Upper lobe of right lung (tissue), 1 donor: ENCODE measurements around the gene GLT1D1. TPM values are rescaled to one million over a fixed set of nuclear protein-coding genes. Genes with fewer than 3 reads are reported as not detected.
"Not testable (repeated sequence)": the region's sequence is repeated elsewhere in the genome, so short reads cannot be mapped to it uniquely, and the experiment has no call there.

Experiments
- ATAC-seq: fragments of 200-7000 bp; cut with Tn5 transposase; one replicate; pipeline ENCODE4 v1.9.1; 2020; ENCODE audit warnings: mild to moderate bottlenecking, moderate library complexity
- DNase-seq: peaks from one replicate; pipeline ENCODE4 v3.0.0-alpha.2; 2020
- H3K27ac ChIP-seq: fragments of 200-600 bp; one replicate; pipeline ENCODE4 v1.8.0; 2022
- H3K27me3 ChIP-seq: fragments of 200-600 bp; one replicate; pipeline ENCODE4 v1.8.0; 2022; ENCODE audit warnings: mild to moderate bottlenecking
- H3K36me3 ChIP-seq: fragments of 200-600 bp; one replicate; pipeline ENCODE4 v1.8.0; 2022
- H3K4me1 ChIP-seq: fragments of 200-600 bp; one replicate; pipeline ENCODE4 v1.8.0; 2022
- H3K4me3 ChIP-seq: fragments of 200-600 bp; one replicate; pipeline ENCODE4 v1.8.0; 2022; ENCODE audit warnings: mild to moderate bottlenecking
- H3K9me3 ChIP-seq: fragments of 200-600 bp; one replicate; pipeline ENCODE4 v1.8.0; 2022
- CTCF ChIP-seq: fragments of 200-600 bp; IDR thresholded peaks from one replicate; pipeline ENCODE4 v1.8.0; 2022; ENCODE audit warnings: antibody characterized with exemption
- intact Hi-C: fragments of 100-400 bp; cut with DNase I; formaldehyde crosslinking; loops from one replicate; pipeline ENCODE4 v1.11.0; 2022
- total RNA-seq: library from RNA; stranded (reverse); fragmentation: NEBNext Ultra II Directional; extraction: Animal tissue kit (Norgen Biotek cat#: 25700); gene quantifications from one replicate; pipeline ENCODE4 v1.2.1, GENCODE V29; 2021
- donor health status: DM: no; HTN: yes; CAD: no; lungs with severe emphysema.

The GLT1D1 gene
- total RNA-seq, 1 donor from 2014 or later: 3.5 TPM

GRCh38 chr12:128833418-128833817 lies 19.9 kb upstream of the GLT1D1 start:
- intact Hi-C loops: no loop called here
- Histone ChIP-seq H3K27me3 (no peaks in the 10 kb centered on the region), H3K4me1 (no peaks in the 10 kb centered on the region), H3K9me3 (no peaks in the 10 kb centered on the region), H3K27ac (no peak overlapping the region), H3K4me3 (no peak overlapping the region), H3K36me3 (no peaks in the 10 kb centered on the region)
- no peak for DNase-seq
- no peak for TF ChIP-seq CTCF
- no peak for ATAC-seq

- not testable (repeated sequence) for DNase-seq, ATAC-seq
Measured at GRCh38 chr12:128839885-128840284, 13.4 kb upstream of the GLT1D1 start.

GRCh38 chr12:128840862-128841468 lies 12.3 kb upstream of the GLT1D1 start:
- no peak overlapping the region for H3K27ac ChIP-seq
- H3K4me1 ChIP-seq: no peaks in the 10 kb centered on the region
- ATAC-seq (no peak), DNase-seq (no peak)
- intact Hi-C loops: no loop called here
- H3K36me3 ChIP-seq: no peaks in the 10 kb centered on the region
- no peaks in the 10 kb centered on the region for H3K9me3 ChIP-seq
- H3K27me3 ChIP-seq: no peaks in the 10 kb centered on the region
- TF ChIP-seq CTCF: no peak
- H3K4me3 ChIP-seq: no peak overlapping the region

More at GRCh38 chr12:128839885-128840284, 13.4 kb upstream of the GLT1D1 start:
- H3K27ac ChIP-seq, H3K9me3 ChIP-seq, H3K36me3 ChIP-seq, H3K4me3 ChIP-seq, H3K4me1 ChIP-seq, H3K27me3 ChIP-seq, intact Hi-C loops: not testable (repeated sequence)

- H3K27ac ChIP-seq: no peak overlapping the region
- no peaks in the 10 kb centered on the region for H3K4me1 ChIP-seq
- DNase-seq (no peak), ATAC-seq (no peak)
- no peaks in the 10 kb centered on the region for H3K27me3 ChIP-seq
- no peak overlapping the region for H3K4me3 ChIP-seq
- no peak for TF ChIP-seq CTCF
- intact Hi-C loops: no loop called here
- no peaks in the 10 kb centered on the region for H3K36me3 ChIP-seq
- no peaks in the 10 kb centered on the region for H3K9me3 ChIP-seq
Measured at GRCh38 chr12:128842579-128842978, 10.7 kb upstream of the GLT1D1 start.

GRCh38 chr12:128843538-128843937 lies 9.7 kb upstream of the GLT1D1 start:
- Histone ChIP-seq H3K36me3 (no peaks in the 10 kb centered on the region), H3K9me3 (no peaks in the 10 kb centered on the region), H3K27ac (no peak overlapping the region), H3K4me3 (no peak overlapping the region), H3K27me3 (no peaks in the 10 kb centered on the region), H3K4me1 (no peaks in the 10 kb centered on the region)
- DNase-seq (no peak), ATAC-seq (peak; percentile 59)
- TF ChIP-seq CTCF: no peak
- intact Hi-C loops: no loop called here

GRCh38 chr12:128844031-128844635 lies 9.1 kb upstream of the GLT1D1 start:
- Histone ChIP-seq H3K36me3 (no peaks in the 10 kb centered on the region), H3K9me3 (no peaks in the 10 kb centered on the region), H3K4me3 (no peak overlapping the region), H3K27ac (no peak overlapping the region), H3K4me1 (no peaks in the 10 kb centered on the region), H3K27me3 (no peaks in the 10 kb centered on the region)
- intact Hi-C loops: no loop called here
- no peak for TF ChIP-seq CTCF
- DNase-seq: no peak
- peak; percentile 82 for ATAC-seq

- H3K9me3 ChIP-seq, H3K36me3 ChIP-seq, intact Hi-C loops, H3K4me1 ChIP-seq, DNase-seq, ATAC-seq, H3K4me3 ChIP-seq, H3K27me3 ChIP-seq, H3K27ac ChIP-seq: not testable (repeated sequence)
Measured at GRCh38 chr12:128846671-128847070, 6.6 kb upstream of the GLT1D1 start.
